Measurements from ENCODE around the gene VPS13D. TPM values are rescaled to one million over a fixed set of nuclear protein-coding genes. Genes with fewer than 3 reads are reported as not detected.

VPS13D gene
- total RNA-seq, 1 experiment from 2014 or later, result 20.2 TPM

DNA sequence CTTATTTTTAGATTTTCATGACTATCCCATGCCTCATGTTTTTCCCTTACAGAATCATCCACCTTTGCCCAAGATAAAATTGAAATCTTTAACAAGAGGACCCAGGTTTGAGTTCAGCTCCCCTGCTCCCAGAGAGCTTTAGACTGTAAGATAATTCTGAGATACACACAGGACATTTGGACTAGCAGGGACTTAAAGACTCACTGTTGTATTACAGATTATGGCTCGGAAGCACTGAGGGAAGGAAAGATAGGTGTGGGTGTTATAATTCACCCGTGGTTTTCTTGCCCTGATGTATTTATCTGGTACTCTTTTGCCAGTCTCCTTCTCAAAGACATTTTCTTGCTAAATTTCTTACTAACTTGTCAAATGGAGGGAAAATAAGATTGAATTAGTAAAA, 238.5 kb downstream of the VPS13D start:
- Mint-ChIP-seq H3K36me3 (ENCODE audit: insufficient read depth in 1 of 3, low read depth in 3 of 3) (peaks cover 2 to 20% (median 16%) of the 10 kb centered on the region in 3 experiments), H3K9me3 (peaks cover under 1 to 5% of the 10 kb centered on the region in 2 experiments; a peak in 4 of 5 replicates), H3K4me3 (no peak overlapping the region), H3K4me1 (peaks cover 6% of the 10 kb centered on the region in 2 experiments), H3K27me3 (ENCODE audit: low read depth) (no peaks in the 10 kb centered on the region), H3K27ac (no peak overlapping the region)
- no peak overlapping the region for H3K4ac ChIP-seq (ENCODE audit: low read depth, low read length)
- H3K27ac ChIP-seq (ENCODE audit: insufficient read length, low read depth, low read length), result no peak overlapping the region
- no peak overlapping the region for H3K18ac ChIP-seq (ENCODE audit: insufficient read length, low read depth, low read length)
- H3K23me2 ChIP-seq (ENCODE audit: insufficient read length, low read depth, low read length, poor library complexity, severe bottlenecking), result no peaks in the 10 kb centered on the region
- H3K9ac ChIP-seq (ENCODE audit: extremely low read depth, insufficient read length, low read length), result no peak overlapping the region
- H3K79me1 ChIP-seq (ENCODE audit: insufficient read depth, low read depth, low read length, poor library complexity, severe bottlenecking), result no peaks in the 10 kb centered on the region
- TF ChIP-seq, protein P1, sequence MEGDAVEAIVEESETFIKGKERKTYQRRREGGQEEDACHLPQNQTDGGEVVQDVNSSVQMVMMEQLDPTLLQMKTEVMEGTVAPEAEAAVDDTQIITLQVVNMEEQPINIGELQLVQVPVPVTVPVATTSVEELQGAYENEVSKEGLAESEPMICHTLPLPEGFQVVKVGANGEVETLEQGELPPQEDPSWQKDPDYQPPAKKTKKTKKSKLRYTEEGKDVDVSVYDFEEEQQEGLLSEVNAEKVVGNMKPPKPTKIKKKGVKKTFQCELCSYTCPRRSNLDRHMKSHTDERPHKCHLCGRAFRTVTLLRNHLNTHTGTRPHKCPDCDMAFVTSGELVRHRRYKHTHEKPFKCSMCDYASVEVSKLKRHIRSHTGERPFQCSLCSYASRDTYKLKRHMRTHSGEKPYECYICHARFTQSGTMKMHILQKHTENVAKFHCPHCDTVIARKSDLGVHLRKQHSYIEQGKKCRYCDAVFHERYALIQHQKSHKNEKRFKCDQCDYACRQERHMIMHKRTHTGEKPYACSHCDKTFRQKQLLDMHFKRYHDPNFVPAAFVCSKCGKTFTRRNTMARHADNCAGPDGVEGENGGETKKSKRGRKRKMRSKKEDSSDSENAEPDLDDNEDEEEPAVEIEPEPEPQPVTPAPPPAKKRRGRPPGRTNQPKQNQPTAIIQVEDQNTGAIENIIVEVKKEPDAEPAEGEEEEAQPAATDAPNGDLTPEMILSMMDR (conservative IDR thresholded peaks at IDR 0.05), result no peak
- H2BK12ac ChIP-seq (ENCODE audit: insufficient read length, low read depth, low read length), result no peak overlapping the region
- whole genome bisulfite sequencing (ENCODE audit: extremely low coverage, insufficient read length, low lambda C conversion rate), result no CpG with 5 or more reads among the region's 2 CpGs
- DNase-seq, result no peak
- no peak overlapping the region for H3K4me2 ChIP-seq (ENCODE audit: insufficient read depth, insufficient read length, low read length)
- no peaks in the 10 kb centered on the region for H3K27me3 ChIP-seq (ENCODE audit: insufficient read depth, low read length)
- H3K9me3 ChIP-seq (ENCODE audit: control insufficient read depth, low read depth, low read length), result peaks cover 7% of the 10 kb centered on the region
- no peak overlapping the region for H4K8ac ChIP-seq (replicated peaks; ENCODE audit: insufficient read length, low read depth, low read length)
- no peak overlapping the region for H2BK120ac ChIP-seq (ENCODE audit: low read depth, low read length, poor library complexity, severe bottlenecking)
- no peak overlapping the region for H4K5ac ChIP-seq (ENCODE audit: insufficient read length, low read depth, low read length)
- H4K20me1 ChIP-seq (ENCODE audit: control insufficient read depth, insufficient read depth, insufficient read length), result no peaks in the 10 kb centered on the region
- H4K91ac ChIP-seq (ENCODE audit: insufficient read length, low read depth, low read length), result no peak overlapping the region
- no peak overlapping the region for H3K14ac ChIP-seq (ENCODE audit: insufficient read depth, low read length)
- no peak overlapping the region for H3K56ac ChIP-seq (ENCODE audit: insufficient read length, low read depth, low read length)
- H3K4me1 ChIP-seq (ENCODE audit: insufficient read depth, low read length), result no peaks in the 10 kb centered on the region
- H2BK20ac ChIP-seq (ENCODE audit: low read depth, low read length, poor library complexity, severe bottlenecking), result no peak overlapping the region
- no peak overlapping the region for H2BK15ac ChIP-seq (ENCODE audit: low read depth, low read length)
- no peak overlapping the region for H3K23ac ChIP-seq (ENCODE audit: insufficient read length, low read depth, low read length)
- H2AFZ ChIP-seq (ENCODE audit: low read length), result no peak overlapping the region
- H3T11ph ChIP-seq (ENCODE audit: low read length), result no peak overlapping the region
- H3K79me2 ChIP-seq (ENCODE audit: insufficient read depth, low read length), result no peaks in the 10 kb centered on the region
- no peak overlapping the region for H2AK5ac ChIP-seq (ENCODE audit: insufficient read length, low read length)
- no peak overlapping the region for H2BK5ac ChIP-seq (ENCODE audit: insufficient read length, low read length)

All from H9 (cell line).